Activated naive CD4-positive, alpha-beta T cell treated with anti-CD3 and anti-CD28 coated beads for 36 hours (primary cell): Measurements from ENCODE around the gene ARHGAP1. TPM values are rescaled to one million over a fixed set of nuclear protein-coding genes. Genes with fewer than 3 reads are reported as not detected.

Source experiments
- CTCF ChIA-PET: fragments of 350-600 bp; sonication (Branson Sonifier 250); formaldehyde crosslinking; loops from one replicate; lab custom pipeline; 2021; ENCODE audit warnings: antibody characterized with exemption; lab: Charles Lee
- DNase-seq: peaks from one replicate; pipeline ENCODE4 v3.0.0-alpha.2; 2020
- H3K27ac Mint-ChIP-seq: one replicate; pipeline ENCODE4 v1.8.0; 2021; ENCODE audit warnings: mild to moderate bottlenecking, mixed read lengths
- H3K27me3 Mint-ChIP-seq: one replicate; pipeline ENCODE4 v1.8.0; 2021; ENCODE audit warnings: low read depth, mixed read lengths
- H3K36me3 Mint-ChIP-seq: one replicate; pipeline ENCODE4 v1.8.0; 2021; ENCODE audit warnings: low read depth, mixed read lengths
- H3K4me1 Mint-ChIP-seq: one replicate; pipeline ENCODE4 v1.8.0; 2021; ENCODE audit warnings: low read depth, mixed read lengths
- H3K4me3 Mint-ChIP-seq: one replicate; pipeline ENCODE4 v1.8.0; 2021; ENCODE audit warnings: mild to moderate bottlenecking, moderate library complexity, mixed read lengths
- H3K9me3 Mint-ChIP-seq: one replicate; pipeline ENCODE4 v1.8.0; 2021; ENCODE audit warnings: mixed read lengths
- intact Hi-C: fragments of 100-400 bp; cut with micrococcal nuclease; formaldehyde crosslinking; loops from one replicate; pipeline ENCODE4 v1.15.1; 2023
- total RNA-seq, 2 experiments: library from RNA; stranded (reverse); gene quantifications; one replicate each; pipeline ENCODE4 v1.2.3, GENCODE V29; 2021

The ARHGAP1 gene
- total RNA-seq, 2 experiments from 2014 or later: 31.2 to 32.6 TPM

DNA sequence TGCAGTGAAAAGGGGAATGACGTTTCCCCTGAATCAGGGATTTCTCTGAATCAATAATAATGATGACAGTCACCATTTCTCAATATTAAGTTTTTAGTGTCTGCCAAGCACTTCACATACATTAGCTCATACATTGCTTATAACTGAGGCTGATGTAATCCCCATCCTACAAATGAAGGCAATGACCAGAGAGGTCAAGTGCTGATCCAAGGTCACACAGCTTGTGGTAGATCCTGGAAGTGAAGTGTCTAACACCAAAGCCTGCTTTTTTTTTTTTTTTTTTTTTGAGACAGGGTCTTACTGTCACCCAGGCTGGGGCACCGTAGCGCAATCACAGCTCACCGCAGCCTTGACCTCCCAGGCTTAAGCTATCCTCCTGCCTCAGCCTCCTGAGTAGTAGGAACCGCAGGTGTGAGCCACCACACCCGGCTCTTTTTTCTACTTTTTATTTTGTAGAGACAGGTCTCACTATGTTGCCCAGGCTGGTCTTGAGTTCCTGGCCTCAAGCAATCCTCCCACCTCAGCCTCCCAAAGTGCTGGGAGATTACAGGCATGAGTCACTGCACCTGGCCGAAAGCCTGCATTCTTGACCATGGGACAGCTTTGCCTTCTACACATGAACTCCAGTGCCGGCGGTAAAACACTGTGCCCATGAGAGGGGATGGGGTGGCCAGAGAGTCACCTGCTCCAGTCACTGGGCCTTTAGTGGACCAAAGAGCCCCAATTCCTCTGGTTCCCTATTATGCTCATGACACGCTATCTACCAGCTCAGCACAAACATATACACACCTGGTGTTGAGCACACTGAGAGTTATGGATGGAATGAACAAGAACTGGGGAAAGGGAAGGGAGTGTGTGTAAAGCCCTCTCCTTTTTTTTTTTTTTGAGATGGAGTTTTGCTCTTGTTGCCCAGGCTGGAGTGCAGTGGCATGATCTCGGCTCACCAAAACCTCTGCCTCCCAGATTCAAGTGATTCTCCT is 17.4 kb downstream of the ARHGAP1 start:
- Mint-ChIP-seq H3K4me3 (no peak overlapping the region), H3K9me3 (no peaks in the 10 kb centered on the region), H3K4me1 (no peaks in the 10 kb centered on the region), H3K27ac (no peak overlapping the region), H3K36me3 (peaks cover 13% of the 10 kb centered on the region), H3K27me3 (no peaks in the 10 kb centered on the region)
- CTCF ChIA-PET: interaction anchor here (0.6 to 0.7 kb wide), 2 partner anchors 45 to 283 kb away, joined by 3 to 4 read pairs; no protein-coding TSS in a partner anchor
- DNase-seq: no peak
- intact Hi-C loops: no loop called here

DNA sequence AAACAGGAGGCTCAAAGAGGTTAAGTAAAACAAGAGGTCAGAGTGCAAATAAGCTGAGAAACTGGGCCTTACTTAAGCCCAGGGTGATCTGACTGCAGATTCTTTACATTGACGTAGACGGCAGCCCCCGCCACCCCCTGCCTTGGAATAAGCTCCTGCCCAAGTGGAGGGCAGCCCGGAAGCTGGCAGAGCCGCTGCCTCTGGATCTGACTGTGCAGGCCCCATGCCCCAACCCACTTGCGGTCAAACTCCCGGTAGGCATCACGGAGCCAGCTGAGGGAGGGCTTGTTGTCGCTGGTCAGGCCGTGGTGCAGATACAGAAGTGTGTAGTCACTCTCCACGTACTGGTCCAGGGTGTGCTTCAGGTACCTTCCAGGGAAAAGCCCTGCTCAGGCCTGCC is 18.6 kb downstream of the ARHGAP1 start:
- no peak overlapping the region for H3K27ac Mint-ChIP-seq
- CTCF ChIA-PET: no interaction called here
- H3K27me3 Mint-ChIP-seq: no peaks in the 10 kb centered on the region
- H3K36me3 Mint-ChIP-seq: peaks cover 13% of the 10 kb centered on the region
- intact Hi-C loops: no loop called here
- H3K4me1 Mint-ChIP-seq: peaks cover 6% of the 10 kb centered on the region
- DNase-seq: no peak
- no peak overlapping the region for H3K4me3 Mint-ChIP-seq
- no peaks in the 10 kb centered on the region for H3K9me3 Mint-ChIP-seq

DNA sequence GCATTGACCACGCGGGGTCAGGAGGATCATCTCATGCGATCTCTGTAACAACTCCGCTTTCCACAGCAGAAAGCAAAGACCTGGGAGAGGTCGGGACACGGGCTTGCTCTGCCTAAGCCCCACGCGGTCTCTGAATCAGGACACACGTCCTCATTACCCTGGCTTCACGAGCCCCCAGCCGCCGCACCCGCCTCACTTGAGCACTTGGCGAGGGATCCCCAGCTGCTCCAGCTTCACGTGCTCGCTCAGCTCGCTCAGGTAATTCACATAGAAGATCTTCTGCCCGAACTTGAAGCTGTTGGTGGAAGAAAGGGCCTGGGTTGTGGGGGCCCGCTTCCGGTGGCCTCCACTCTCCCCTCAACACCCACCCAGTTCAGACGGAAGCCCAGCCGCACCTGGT is 19.6 kb downstream of the ARHGAP1 start:
- DNase-seq: no peak
- intact Hi-C loops: no loop called here
- Mint-ChIP-seq H3K27me3 (no peaks in the 10 kb centered on the region), H3K27ac (no peak overlapping the region), H3K9me3 (no peaks in the 10 kb centered on the region), H3K36me3 (peaks cover 15% of the 10 kb centered on the region), H3K4me3 (no peak overlapping the region), H3K4me1 (peaks cover 13% of the 10 kb centered on the region)
- CTCF ChIA-PET: no interaction called here

DNA sequence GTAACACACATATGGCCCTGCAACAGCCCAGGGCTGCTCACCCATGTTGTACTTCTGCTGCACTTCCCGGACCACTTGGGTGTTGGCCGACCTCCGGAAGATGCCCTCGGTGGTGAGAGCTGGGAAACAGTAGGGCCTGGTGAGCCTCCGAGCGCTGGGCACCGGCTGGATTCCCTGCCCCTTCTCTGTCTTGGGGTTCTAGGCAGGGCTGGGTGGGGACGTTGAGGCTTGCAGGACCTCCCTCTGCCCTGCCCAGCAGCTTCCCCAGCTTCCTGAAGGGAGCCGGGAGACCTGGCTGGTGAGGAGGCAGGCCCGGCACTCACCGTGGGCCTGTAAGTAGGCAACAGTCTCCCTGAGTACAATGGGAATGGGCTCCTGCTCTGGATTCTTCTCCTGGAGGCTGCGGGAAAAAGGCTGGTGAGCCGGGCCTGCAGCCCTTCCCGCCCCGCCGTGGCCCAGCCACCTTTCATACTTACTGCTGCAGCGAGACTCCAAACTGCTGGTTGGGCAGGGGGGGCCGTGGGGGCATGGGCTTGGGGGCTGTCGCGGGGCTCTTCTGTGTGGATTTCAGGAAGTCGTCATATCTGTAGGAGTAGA is 20.2 kb downstream of the ARHGAP1 start:
- Mint-ChIP-seq H3K27ac (no peak overlapping the region), H3K4me1 (peaks cover 19% of the 10 kb centered on the region), H3K9me3 (no peaks in the 10 kb centered on the region), H3K36me3 (peaks cover 15% of the 10 kb centered on the region), H3K4me3 (no peak overlapping the region), H3K27me3 (no peaks in the 10 kb centered on the region)
- CTCF ChIA-PET: no interaction called here
- DNase-seq: no peak
- intact Hi-C loops: no loop called here

DNA sequence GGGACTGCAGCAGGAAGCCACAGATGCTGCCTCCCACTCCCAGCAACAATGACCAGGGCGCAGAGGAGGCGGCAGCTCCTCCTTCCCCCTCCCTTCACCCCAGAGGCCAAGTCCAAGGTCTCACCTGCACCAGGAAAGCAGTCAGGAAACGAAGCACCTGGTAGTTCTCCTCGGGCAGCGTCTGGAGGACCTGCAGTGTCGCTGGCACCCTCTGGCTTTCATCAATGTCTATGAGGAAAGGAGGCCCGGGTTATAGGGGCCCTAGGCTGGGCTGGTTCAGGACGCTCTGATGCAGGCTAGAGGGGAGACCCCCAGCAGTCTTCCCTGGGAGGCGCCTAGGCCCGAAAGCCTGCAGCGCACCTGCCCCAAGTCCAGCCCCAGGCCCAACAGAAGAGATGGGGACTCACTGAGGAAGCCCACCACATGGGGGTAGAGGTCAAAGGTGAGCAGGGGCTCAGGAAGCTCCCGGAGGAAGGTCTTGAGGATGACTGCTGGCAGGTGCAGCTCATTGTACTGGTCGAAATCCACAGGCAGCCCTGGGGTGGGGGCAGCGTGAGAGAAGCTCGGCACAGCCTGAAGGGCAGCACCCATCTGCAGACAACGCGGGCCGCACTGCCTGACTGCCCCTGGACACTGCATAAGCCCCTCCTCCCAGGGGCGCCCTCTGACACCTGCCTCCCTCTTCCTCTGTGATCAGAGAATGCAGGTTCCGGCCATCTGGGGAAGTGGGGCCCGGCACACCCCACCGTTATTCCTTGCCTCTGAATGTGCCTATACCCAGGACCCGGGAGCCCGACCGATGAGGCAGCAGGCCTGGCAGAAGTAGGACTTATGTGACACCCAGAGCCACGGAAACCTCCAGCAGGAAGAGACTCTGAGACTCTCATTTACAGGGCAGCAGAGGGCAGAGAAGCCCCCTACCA is 20.9 kb downstream of the ARHGAP1 start:
- DNase-seq: no peak
- H3K4me1 Mint-ChIP-seq: peaks cover 26% of the 10 kb centered on the region
- no peak overlapping the region for H3K27ac Mint-ChIP-seq
- H3K27me3 Mint-ChIP-seq: no peaks in the 10 kb centered on the region
- intact Hi-C loops: no loop called here
- H3K9me3 Mint-ChIP-seq: no peaks in the 10 kb centered on the region
- CTCF ChIA-PET: no interaction called here
- H3K36me3 Mint-ChIP-seq: peaks cover 15% of the 10 kb centered on the region
- H3K4me3 Mint-ChIP-seq: no peak overlapping the region

DNA sequence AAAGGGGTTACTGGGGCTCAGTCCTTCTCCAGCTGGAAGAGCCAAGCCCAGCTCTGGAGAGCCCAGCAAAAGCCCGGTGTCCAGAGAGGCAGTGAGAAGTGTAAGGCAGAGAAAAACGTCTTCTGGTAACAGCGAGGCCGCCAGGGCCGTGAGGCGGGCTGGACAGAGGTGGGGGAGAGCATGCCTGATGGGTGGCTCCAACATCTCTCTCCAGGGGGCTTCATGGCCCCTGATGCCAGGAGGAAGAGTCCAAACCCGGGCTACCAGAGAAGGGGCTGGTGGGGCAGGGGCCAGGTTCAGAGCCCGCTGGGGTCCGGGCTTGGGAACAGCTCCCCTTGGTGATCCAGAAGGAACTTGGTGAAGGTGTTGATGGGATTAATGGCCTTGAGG is 21.7 kb downstream of the ARHGAP1 start:
- Mint-ChIP-seq H3K4me1 (peaks cover 34% of the 10 kb centered on the region), H3K27ac (no peak overlapping the region), H3K27me3 (no peaks in the 10 kb centered on the region), H3K36me3 (peaks cover 14% of the 10 kb centered on the region), H3K9me3 (no peaks in the 10 kb centered on the region), H3K4me3 (no peak overlapping the region)
- CTCF ChIA-PET: no interaction called here
- intact Hi-C loops: no loop called here
- DNase-seq: no peak

DNA sequence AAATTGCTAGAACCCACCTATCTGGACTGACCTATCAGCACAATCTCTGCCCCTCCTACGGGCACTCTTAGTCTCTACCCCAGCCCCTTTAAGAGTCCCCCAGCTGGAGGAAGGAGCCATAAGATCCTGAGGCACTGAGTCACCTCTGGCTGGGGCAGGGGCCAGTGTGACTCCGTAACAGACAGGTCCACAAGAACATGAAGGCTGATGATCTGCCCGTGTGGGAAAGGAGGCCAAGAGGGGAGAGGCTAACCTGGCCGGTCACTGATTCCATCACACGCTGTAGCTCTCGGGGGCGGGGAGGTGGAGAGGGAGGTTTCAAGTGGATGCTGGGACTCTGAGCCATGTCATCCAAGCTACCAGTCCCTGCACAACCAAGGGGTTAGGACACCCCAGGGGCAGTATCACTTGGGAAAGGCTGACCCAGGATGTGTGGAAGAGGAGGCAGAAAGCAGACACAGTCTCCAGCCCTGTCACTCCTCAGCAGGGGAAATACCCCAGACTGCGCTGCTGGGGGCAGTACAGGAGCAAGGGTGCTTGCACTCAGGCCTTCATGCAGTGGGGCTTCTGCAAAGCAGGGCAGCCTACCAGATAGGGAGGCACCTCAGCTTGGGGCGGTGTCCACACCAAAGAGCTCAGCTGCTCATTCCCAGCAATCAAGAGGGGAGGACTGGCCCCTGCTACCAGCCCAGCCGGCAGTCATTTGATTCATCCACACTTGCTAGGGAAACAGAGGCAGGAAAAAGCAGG is 22.3 kb downstream of the ARHGAP1 start:
- CTCF ChIA-PET: no interaction called here
- no peak overlapping the region for H3K27ac Mint-ChIP-seq
- no peak for DNase-seq
- H3K4me1 Mint-ChIP-seq: peaks cover 40% of the 10 kb centered on the region
- intact Hi-C loops: no loop called here
- no peaks in the 10 kb centered on the region for H3K27me3 Mint-ChIP-seq
- H3K36me3 Mint-ChIP-seq: peaks cover 13% of the 10 kb centered on the region
- no peaks in the 10 kb centered on the region for H3K9me3 Mint-ChIP-seq
- no peak overlapping the region for H3K4me3 Mint-ChIP-seq

DNA sequence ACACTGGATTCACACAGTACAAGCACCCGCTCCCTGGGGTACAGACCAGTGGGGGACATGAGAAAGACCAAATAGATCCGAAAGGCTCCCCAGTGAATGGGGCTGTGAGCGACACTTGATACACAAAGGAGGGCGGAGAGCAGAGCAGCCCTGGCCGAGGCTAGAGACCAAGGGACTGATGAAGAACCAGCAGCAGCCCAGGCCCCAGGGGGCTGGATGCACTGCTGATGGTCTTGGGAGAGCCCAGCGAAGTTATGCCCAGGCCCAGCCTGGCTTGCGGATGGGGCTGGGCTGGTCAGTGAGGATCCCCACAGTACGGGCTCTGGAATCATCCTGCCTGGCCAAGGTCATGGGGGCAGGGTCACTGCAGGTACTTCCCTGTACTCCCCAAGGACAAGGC is 23.2 kb downstream of the ARHGAP1 start:
- no peaks in the 10 kb centered on the region for H3K9me3 Mint-ChIP-seq
- peaks cover 16% of the 10 kb centered on the region for H3K36me3 Mint-ChIP-seq
- H3K27me3 Mint-ChIP-seq: no peaks in the 10 kb centered on the region
- DNase-seq: no peak
- no peak overlapping the region for H3K4me3 Mint-ChIP-seq
- H3K27ac Mint-ChIP-seq: peak overlapping the region; percentile 47
- peaks cover 48% of the 10 kb centered on the region for H3K4me1 Mint-ChIP-seq
- intact Hi-C loops: no loop called here
- CTCF ChIA-PET: no interaction called here

DNA sequence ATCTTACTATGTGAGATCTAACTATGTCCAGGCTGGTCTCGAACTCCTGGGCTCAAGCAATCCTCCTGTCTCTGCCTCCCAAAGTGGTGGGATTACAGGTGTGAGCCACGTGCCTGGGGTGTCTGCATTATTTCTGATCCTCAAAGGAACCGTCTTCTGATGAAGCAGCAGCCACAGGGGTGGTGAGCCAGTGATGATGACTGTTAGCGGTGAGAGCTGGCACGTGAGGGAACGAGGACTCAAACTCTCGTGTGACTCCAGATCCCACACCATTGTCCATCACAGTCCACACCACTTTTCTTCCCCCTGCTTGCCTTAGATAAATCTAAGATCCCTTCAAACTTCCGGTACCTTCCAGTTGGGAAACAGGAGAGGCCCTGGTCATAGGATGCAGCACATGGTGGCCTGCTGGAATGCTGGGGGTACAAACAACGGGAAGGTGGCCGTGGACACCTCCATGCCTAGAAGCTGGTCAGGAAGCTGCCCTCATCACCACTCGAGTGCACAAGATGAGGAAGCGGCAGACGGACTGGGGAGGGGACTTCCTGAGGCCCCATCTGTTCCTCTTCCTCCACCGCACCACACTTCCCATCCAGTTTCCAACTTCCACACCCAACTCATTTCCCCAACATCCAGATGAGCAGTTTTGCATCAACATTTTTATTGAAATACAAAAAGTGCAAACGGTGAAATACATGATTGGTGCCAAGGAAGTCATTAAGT is 23.8 kb downstream of the ARHGAP1 start:
- H3K9me3 Mint-ChIP-seq: no peaks in the 10 kb centered on the region
- intact Hi-C loops: no loop called here
- H3K27ac Mint-ChIP-seq: peak overlapping the region; percentile 47
- H3K27me3 Mint-ChIP-seq: no peaks in the 10 kb centered on the region
- H3K4me3 Mint-ChIP-seq: no peak overlapping the region
- H3K4me1 Mint-ChIP-seq: peaks cover 54% of the 10 kb centered on the region
- no peak for DNase-seq
- CTCF ChIA-PET: no interaction called here
- H3K36me3 Mint-ChIP-seq: peaks cover 16% of the 10 kb centered on the region

DNA sequence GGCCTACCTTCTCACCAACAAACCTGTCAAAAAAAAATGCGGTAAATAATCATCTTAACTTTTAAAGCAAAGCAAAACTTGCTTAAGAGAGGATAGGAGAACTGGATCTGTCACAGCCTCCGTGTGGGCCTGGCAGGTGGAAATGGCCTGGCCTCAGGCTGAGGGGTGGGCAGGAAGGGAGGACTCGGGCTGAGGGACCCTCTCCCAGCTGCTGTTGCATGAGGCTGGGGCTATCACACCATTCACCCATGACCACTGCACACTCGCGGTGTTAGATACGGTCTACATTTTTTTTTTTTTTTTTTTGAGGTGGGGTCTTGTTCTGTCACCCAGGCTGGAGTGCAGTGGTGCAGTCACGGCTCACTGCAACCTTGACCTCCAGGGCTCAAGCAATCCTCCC is 24.5 kb downstream of the ARHGAP1 start:
- no peaks in the 10 kb centered on the region for H3K9me3 Mint-ChIP-seq
- no peak for DNase-seq
- CTCF ChIA-PET: no interaction called here
- H3K36me3 Mint-ChIP-seq: peaks cover 16% of the 10 kb centered on the region
- peaks cover 61% of the 10 kb centered on the region for H3K4me1 Mint-ChIP-seq
- peak overlapping the region; percentile 48 for H3K27ac Mint-ChIP-seq
- H3K4me3 Mint-ChIP-seq: no peak overlapping the region
- intact Hi-C loops: no loop called here
- H3K27me3 Mint-ChIP-seq: no peaks in the 10 kb centered on the region

DNA sequence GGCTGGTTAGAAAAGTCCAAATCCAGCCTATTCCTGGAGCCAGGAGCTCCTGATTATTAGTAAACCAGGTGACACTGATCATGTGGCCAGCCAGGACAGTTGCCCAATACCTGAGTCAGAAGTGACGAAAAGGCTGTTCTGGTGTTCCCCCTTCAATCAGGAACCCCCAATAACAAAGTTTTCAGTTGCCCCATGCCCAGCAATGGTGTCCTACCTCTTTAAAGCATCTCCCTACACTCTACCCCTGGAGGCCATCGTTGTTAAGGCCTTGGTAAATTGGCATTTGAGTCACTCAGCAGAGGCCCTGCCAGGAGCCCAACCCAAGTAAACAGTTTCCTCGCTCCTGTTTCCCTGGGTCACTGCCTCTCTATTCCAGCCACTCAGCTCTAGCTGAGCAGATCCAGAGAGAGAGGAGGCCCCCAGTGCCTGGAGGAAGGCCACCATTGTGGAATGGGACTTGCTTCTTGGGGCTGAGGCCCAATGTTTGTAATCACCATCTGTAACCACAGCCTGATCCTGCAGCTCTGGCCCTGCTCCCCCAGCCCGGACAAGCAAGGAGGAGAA is 25.0 kb downstream of the ARHGAP1 start:
- intact Hi-C loops: no loop called here
- CTCF ChIA-PET: no interaction called here
- peaks cover 16% of the 10 kb centered on the region for H3K36me3 Mint-ChIP-seq

More for the DNA sequence above, 25.0 kb downstream of the ARHGAP1 start:
- no peak for DNase-seq
- Mint-ChIP-seq H3K27ac (peak overlapping the region; percentile 48), H3K9me3 (no peaks in the 10 kb centered on the region), H3K4me3 (no peak overlapping the region), H3K27me3 (no peaks in the 10 kb centered on the region), H3K4me1 (peaks cover 65% of the 10 kb centered on the region)
